HG02642 (cell line): ENCODE data around the gene CNOT6L.

ENCODE experiments used
- ATAC-seq: cut with Tn5 transposase; IDR thresholded peaks from one replicate; pipeline ENCODE4 v1.9.1; 2021; ENCODE audit warnings: mild to moderate bottlenecking; ENCODE audit not compliant: unreplicated experiment, poor library complexity

The CNOT6L gene

GRCh38 chr4:77820649-77821561 is 1.7 kb upstream of the CNOT6L start:
- ATAC-seq, result no peak

GRCh38 chr4:77819843-77820648 is 878 bp upstream of the CNOT6L start:
- ATAC-seq, result peak; percentile 82

- ATAC-seq, result peak; percentile 28
Observed at GRCh38 chr4:77819404-77819842, 255 bp upstream of the CNOT6L start.

- no peak for ATAC-seq
Observed at GRCh38 chr4:77818073-77818601, 1.0 kb downstream of the CNOT6L start.

- ATAC-seq, result no peak
Observed at GRCh38 chr4:77817304-77818072, 1.7 kb downstream of the CNOT6L start.

GRCh38 chr4:77816546-77816945 is 2.6 kb downstream of the CNOT6L start:
- no peak for ATAC-seq

GRCh38 chr4:77815636-77816035 is 3.5 kb downstream of the CNOT6L start:
- ATAC-seq, result no peak

- no peak for ATAC-seq
Observed at GRCh38 chr4:77805840-77806239, 13.3 kb downstream of the CNOT6L start.

- ATAC-seq, result no peak
Observed at GRCh38 chr4:77804471-77804870, 14.7 kb downstream of the CNOT6L start.

- no peak for ATAC-seq
Observed at GRCh38 chr4:77802402-77802801, 16.8 kb downstream of the CNOT6L start.

GRCh38 chr4:77801260-77801608 is 17.9 kb downstream of the CNOT6L start:
- ATAC-seq, result no peak

GRCh38 chr4:77800483-77801259 is 18.5 kb downstream of the CNOT6L start:
- ATAC-seq, result no peak

- no peak for ATAC-seq
Observed at GRCh38 chr4:77800077-77800476, 19.1 kb downstream of the CNOT6L start.

GRCh38 chr4:77798385-77798784 is 20.8 kb downstream of the CNOT6L start:
- ATAC-seq, result no peak

- ATAC-seq, result no peak
Observed at GRCh38 chr4:77797239-77797638, 21.9 kb downstream of the CNOT6L start.

- ATAC-seq, result no peak
Observed at GRCh38 chr4:77795326-77795725, 23.8 kb downstream of the CNOT6L start.

GRCh38 chr4:77790146-77790545 is 29.0 kb downstream of the CNOT6L start:
- no peak for ATAC-seq

- ATAC-seq, result no peak
Observed at GRCh38 chr4:77788990-77789389, 30.2 kb downstream of the CNOT6L start.

- no peak for ATAC-seq
Observed at GRCh38 chr4:77787969-77788368, 31.2 kb downstream of the CNOT6L start.

GRCh38 chr4:77785669-77786068 is 33.5 kb downstream of the CNOT6L start:
- no peak for ATAC-seq
